HG02943 (cell line): ENCODE results near the gene TNFRSF14.
"Not testable (repeated sequence)": the region's sequence is repeated elsewhere in the genome, so short reads cannot be mapped to it uniquely, and the experiment has no call there.

ENCODE experiments used
- ATAC-seq: cut with Tn5 transposase; IDR thresholded peaks from one replicate; pipeline ENCODE4 v1.9.1; 2021; ENCODE audit warnings: mild to moderate bottlenecking, low read depth, moderate library complexity; ENCODE audit not compliant: unreplicated experiment

Gene TNFRSF14

DNA sequence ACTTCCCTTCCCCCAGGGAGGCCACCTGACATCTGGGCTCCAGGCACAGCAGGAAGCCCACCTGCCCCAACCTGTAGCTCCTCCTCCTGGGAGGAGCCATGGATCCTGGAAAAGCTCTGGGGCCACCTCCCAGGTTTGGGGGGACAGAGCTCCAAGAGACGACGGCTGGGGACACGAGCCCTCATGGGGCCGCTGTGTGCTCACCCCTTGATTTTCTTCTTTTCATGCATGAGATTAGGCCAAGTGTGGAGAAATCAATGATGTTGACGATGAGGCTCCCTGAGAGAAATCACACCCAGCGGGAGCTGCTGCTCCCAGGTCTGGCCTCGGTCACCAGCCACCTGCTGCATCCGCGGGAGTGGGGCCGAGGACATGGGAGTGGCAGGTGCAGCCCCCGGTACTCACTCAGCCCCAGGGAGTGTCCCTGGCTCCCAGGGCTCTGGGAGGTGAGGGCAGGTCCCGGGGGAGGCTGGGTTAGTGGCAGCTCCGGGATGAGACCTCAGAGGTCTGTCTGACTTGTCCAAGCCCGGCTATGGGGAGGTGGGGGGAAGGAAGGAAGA lies 8.7 kb downstream of the TNFRSF14 start:
- no peak for ATAC-seq

DNA sequence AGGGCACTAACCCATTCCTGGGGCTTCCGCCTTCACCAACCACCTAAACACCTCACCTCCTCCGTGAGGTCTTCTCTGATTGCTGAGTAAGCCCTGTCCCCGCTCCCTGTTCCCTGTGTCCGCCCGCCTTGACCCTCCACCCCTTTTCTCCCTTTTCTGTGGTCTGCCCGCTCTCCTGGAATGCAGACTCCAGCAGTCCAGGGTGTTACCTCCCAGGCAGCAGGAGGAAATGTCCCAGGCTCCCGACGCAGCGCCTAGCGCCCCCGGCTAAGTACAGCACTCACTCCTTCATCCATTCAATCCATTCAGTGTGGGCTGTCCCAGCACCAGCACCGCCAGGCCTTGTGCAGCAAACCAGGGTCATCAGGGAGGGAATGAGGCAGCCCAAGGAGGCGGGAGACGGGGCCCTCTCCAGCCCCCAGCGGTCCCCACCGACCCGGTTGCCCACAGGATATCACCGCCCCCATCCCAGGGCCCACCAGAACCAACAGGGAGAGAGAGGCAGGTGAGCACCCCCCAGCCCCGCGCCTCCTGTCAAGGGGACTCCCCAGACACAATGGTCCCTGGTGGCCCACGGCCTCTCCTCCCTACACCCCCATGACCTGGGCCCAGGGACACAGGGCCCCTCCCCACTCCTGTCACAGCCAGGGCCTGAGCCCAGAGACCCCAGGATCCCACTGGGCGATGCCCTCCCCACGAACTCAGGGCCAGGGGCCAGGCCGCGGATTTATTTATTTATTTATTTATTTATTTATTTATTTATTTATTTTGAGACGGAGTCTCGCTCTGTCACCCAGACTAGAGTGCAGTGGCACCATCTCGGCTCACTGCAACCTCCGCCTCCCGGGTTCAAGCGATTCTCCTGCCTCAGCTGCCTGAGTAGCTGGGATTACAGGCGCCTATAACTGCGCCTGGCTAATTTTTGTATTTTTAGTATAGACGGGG lies 10.2 kb downstream of the TNFRSF14 start:
- no peak for ATAC-seq

DNA sequence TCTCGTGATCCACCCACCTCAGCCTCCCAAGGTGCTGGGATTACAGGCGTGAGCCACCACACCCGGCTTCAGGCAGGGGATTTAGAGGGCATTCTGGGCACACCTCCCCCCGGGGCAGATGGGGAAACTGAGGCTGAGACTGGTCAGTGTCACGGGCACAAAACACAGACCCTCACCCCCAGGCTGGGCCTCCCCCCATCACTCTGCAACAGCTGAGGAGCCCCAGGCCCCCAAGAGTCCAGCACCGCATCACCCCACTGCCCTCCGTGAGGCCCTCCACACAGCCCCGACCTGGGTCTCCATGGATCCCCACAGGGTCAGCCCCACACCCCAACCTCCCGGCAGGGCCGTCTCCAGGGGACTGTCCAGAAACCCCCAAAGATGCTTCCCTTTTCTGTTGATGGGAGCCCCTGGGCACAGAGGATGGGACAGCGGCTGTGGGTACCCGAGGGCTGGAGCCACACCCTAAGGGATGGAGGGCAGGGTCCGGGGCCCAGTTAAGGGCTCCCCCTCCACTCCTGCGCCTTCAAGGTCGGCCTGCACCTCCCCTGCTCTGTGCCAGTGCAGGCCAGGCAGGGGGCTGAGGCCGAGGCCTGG lies 11.0 kb downstream of the TNFRSF14 start:
- ATAC-seq: no peak

DNA sequence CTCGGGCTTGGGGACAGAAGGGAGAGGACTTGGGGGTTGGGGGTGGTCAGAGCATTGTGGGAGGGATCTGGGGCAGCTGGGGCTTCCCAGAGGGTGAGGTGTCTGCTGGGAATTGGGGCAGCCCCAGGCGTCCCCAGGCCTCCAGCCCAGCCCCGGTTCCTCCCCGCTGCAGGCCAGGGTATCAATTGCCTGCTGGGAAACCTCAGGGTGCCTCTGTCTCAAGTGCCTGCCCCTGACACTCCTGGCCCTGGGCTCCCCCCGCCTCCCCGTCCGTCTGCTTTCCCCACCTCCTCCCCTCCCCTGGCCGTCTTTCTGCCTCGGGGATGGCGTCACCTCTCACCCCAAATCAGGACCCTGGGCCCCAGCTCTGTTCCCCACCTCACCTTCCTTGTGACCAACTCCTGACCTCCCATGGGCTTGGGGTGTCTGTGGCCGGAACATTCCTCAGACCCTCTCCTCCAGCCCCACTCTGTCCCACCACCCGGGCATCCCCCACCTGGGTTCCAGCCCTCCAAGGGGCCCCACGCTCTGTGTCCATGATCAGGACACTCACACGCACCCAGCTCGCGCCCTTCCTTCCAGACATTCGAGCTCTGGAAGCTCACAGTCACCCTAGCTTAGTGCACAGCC lies 12.1 kb downstream of the TNFRSF14 start:
- not testable (repeated sequence) for ATAC-seq

DNA sequence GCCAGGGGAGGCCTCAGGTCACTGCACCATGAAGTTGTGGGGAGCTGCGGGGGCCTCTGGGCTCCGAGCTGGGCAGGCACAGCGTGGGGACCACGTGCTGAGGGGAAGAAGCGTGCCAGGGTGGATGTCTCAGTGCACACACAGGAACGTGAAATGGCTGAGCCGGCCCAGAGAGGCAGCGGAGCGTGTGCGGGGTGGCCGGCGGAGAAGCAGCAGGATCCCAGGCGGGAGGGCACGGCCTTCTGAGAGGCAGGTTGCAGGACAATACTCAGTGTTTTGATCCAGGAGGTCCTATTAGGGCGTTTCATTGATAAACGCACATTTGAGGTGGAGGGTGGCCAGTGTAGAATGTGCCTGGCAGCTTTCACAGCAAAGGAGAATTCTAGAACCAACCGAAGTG lies 12.9 kb downstream of the TNFRSF14 start:
- no peak for ATAC-seq

DNA sequence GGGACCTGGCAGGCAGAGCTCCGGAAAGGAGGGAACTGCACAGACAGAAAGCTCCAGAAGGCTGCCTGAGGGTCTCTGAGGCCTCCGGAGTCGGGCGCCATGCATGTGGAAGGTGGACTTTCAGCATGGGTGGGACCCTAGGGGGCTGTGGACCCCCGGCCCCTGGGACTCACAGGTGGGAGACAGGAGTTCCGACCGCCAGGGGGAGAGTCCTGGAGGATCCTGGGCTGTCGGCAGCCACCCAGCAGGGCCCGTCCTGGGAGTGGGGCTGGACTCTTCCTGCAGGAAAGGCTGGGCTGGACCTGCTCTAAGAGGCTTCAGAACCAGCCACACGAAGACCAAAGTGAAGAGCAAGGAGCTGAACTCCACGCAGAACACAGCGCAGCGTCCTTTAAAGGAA lies 13.5 kb downstream of the TNFRSF14 start:
- not testable (repeated sequence) for ATAC-seq

DNA sequence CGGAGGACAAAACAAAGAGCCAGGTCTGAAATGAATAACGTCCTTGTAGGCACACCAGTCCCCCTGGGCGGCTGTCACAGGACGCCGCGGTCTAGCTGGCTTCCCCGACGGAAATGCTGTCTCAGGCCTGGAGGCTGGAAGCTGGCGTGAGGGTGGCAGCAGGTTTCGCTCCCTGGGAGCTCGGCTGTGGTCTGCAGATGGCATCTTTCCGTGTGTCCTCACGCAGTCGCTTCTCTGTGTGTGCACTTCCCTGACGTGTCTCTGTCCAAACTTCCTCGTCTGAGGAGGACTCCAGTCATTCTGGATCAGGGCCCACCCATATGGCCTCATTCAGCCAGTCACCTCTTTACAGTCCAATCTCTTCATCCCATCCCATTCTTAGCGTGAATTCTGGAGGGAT lies 14.2 kb downstream of the TNFRSF14 start:
- no peak for ATAC-seq

DNA sequence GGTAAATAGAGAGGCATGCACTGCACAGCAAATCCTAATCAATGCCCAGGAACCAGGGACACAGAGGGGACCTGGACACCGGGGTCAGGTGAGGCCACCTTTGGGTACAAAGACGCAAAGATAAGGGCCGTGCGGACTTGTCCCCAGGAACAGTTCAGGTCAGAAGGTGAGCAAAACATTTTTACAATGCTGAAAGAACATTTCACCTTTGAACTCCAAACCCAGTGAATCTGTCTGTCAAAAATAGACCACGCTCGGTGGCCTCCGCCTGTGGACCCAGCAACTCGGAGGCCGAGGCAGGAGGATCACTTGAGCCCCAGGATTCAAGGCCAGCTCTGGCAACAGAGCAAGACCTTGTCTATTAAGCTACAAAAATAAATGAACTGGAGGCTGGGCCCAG lies 15.2 kb downstream of the TNFRSF14 start:
- no peak for ATAC-seq

DNA sequence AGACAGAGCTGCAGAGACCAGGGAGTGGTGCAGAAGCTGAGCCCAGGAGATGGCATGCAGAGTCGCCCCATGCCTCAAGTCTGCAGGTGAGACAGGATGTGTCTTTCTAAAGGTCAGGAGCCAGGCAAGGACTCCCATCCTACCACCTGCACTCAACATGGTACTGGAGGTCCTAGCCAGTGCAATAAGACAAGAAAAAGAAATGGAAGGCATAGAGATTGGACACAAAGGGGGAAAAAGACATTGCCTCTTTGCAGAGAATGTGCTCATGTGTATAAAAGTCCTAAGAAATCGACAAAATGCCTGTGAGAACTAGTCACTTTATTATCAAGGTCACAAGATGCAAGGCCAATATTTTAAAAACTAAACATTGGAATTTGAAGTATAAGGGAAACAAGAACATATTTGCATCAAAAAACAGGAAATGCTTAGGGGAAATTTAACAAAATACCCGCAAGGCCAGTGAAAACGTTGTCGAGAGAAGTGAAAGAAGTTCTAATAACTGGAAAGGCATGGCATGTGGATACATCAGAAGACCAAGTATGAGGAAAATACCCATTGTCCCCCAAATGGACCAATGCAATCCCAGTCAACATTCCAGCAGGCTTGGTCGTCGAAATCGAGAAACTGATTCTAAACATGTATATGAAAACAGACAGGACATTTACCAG lies 17.2 kb downstream of the TNFRSF14 start:
- no peak for ATAC-seq

DNA sequence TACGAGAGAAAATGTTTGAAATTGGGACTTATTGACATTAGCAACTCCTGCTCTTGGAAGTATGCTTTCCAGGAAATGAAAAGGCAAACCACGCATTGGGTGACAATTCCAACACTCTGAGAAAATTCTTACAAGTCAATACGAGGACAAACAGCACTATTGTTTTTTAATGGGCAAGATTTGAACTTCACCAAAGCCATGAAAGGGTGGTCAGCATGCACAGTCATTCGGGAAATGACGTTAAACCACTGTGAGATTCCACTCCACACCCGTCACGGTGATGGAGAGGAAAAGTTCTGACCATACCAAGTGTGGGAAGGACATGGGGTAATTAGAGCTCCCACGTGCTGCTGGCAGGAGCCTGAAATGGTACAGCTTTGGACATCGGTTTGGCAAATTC lies 18.2 kb downstream of the TNFRSF14 start:
- no peak for ATAC-seq

DNA sequence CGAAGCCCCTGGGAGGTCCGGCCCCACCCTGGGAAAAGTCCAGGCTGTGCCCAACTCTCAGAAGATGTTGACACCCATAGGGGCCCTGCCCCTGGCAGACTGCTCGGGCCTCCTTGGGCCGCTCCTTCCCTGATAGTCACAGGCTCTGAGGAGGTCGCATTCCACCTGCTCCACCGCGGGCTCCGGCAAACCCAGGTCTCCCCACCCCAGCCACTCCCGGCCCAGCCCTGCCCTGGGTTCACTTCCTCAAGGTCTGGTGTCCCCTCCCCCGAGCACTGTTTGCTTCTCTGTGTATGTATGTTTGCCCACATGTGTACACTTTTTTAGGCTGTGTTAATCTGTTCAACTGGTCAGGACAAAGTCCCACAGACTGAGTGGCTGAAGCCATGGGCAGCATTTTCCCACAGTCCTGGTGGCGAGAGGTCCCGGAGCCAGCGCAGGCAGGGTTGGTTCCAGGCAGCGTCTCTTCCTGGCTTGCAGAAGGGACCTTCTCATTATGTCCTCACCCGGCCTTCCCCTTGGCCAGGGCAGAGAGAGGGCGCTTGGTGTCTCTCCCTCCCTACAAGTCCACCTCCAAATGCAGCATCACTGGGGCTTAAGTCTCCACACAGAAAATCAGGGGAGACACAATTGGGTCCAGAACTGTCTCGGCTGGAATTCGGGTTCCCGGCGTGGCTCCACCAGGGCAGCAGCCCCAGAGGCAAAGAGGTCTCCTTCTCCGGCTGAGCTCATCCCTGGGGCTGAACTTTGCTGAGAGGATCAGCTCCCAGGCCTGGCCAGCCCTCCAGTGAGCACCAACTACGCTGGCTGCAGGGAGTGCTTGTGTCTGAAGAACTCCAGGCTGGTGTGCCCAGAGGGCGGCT lies 19.9 kb downstream of the TNFRSF14 start:
- ATAC-seq: no peak

DNA sequence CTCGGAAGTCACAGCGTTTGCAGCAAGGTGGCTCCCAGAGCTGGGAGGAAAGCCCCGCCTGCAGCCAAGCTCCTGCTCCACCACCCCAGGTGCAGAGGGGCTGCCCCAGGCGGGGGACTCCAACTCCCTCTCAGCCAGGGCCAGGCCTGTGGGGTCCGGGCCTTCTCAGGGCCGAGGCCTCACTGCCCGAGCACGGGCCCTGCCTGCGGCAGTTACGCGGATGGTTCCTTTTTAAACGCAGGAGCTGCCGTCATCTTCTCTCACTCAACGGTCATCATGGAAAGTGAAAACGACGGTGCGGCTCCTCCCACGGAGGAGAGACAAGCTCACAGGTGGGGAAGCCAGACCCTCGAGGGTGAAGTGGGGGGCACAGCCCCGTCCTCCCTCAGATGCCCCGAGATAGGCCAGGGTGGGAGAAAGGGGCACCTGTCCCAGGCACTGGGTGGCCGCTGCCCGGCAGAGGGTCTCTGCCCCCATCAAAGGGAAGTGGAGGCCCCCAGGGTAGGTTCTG lies 21.4 kb downstream of the TNFRSF14 start:
- peak; percentile 30 for ATAC-seq

DNA sequence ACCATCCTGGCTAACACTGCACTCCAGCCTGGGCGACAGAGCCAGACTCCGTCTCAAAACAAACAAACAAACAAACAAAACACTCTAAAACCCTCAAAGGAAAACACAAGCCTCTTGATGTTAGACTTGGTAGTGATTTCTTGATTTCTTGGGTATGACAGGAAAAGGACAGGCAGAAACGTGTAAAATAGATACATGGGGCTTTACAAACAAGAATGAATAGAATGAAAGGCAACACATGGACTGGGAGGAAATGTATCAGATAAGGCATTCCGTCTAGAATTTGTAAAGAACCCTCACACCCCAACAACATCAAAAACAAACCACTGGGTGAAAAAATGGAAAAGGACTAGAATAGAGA lies 22.6 kb downstream of the TNFRSF14 start:
- ATAC-seq: no peak

DNA sequence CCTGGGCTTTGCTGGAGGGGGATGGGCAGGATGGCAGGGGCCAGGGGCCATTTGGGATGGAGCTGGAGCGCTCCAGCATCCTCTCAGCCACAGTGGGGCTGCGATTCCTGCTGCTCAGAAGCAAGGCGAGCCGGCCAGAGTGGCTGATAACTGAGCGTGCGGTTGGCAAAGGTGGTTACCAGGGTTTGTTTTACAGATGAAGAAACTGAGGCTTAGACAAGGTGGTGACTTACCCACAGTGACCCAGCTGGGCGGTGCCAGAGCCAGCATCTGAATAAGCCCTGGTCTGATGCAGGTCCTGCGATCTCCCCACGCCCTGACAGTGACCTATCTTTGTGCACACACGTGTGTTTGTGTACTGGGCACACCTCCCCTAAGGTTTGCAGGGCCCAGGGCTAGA lies 24.5 kb downstream of the TNFRSF14 start:
- ATAC-seq: no peak

DNA sequence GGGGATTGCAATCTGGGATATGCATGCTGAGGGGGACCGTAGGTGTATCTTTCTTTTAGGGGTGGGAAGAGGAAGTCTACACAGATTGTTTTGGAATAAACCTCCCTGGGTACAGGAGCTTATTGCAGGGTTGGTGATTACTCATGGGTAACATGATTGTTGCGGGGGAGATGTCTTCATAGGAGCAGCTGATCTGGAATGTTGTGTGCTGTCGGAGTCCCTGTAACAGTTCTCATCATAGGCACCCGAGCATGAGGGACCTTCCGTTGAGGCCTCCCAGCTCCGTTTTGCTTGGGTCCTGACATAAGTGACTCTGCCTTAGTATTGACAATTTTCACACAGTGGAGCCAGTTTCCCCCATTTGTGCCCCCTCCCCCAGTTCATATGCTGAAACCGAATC lies 26.2 kb downstream of the TNFRSF14 start:
- no peak for ATAC-seq

DNA sequence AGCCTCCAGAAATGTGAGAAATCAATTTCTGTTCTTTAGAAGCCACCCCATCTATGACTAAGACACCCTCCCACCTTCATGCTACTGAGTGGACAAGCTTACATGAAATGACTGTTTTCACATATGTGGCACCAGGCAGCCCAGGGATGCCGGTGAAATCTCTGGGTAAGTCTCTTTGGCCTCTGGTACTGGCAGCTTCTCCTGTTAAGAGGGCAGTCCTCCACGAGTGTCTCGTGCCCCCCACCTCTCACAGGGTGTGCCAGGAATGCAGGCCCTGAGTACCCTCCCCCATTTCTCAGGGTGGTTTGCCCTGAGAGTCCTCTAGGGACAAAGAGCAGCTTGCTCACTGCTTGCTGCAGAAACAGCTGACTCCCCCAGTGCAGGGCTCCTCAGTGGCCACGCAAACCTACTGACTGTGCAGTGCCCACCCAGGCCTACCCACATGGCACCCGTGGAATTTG lies 27.2 kb downstream of the TNFRSF14 start:
- ATAC-seq: no peak

DNA sequence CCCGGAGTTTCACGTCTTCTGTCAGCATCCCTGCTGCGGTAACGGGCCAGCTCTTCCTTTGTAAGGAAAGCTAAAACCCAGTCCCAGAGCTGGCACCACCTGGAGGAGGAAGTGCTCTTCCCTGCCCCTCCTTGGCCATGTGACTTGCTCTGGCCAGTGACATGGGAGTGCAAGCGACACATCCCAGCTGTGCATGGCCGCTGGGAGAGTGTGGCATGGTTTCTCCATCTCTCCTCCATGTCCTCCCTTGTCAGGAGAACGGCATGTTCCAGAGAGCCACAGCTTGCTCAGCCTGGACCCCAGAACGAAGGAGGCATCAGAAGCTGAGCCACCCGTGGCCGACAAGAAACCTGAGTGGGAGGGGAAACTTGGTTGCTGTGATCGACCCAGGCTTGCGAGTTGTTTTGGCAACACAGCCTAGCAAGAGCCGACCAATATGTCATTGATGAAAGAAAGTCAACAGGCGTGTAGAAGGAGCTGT lies 27.7 kb downstream of the TNFRSF14 start:
- ATAC-seq: no peak

DNA sequence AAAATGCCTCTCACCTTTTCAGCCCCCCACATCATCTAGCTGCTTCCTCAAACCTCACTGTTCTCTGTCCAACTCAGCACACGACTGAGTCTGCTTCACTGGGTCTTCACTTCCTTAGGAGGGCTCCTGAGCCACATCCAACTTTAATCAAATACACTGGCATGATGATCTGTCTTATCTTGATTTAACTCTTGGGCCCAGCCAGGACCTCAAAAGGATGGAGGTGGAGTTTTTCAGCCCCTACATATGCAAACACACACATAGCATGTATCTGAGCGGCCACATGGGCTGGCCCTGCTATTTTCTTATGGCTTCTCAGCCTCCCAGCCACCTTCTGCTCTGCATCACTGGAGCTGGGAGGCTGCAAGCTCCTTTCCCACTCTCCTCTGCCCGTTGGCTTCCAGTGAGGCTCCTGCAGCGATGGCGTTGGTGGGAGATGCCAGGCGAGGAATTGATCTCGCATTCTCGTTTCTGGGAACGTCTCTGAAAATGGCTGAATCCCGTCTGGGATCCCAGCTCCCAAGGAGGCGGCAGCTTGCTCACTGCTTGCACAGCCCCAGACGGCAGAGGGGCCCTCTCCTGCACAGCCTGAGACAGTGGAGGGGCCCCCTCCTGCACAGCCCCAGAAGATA lies 28.6 kb downstream of the TNFRSF14 start:
- no peak for ATAC-seq
